H1 (cell line): ENCODE measurements around the gene STK26.

Experiments used
- BRCA1 ChIP-seq: IDR thresholded peaks from 2 replicates; pipeline ENCODE4 v1.6.1; 2012; ENCODE audit warnings: low read depth, low read length, improper control_type of control experiment
- CREB1 ChIP-seq: IDR thresholded peaks from 2 replicates; pipeline ENCODE4 v1.6.1; 2012; ENCODE audit warnings: inconsistent platforms
- EP300 ChIP-seq, 2 experiments: IDR thresholded peaks; 1 replicate in 1 of 2; 2 replicates in 1 of 2; pipeline ENCODE4 v1.6.1; 2011 to 2012; ENCODE audit warnings: low read depth in 2 of 2, low read length in 2 of 2, mild to moderate bottlenecking in 2 of 2, borderline replicate concordance in 1 of 2, inconsistent platforms in 1 of 2, moderate library complexity in 1 of 2
- EZH2 ChIP-seq: fragments of 200-600 bp; sonication (generic); IDR thresholded peaks from 2 replicates; pipeline ENCODE4 v1.7.1; 2012; ENCODE audit warnings: low read depth, mild to moderate bottlenecking, moderate library complexity, low read length, inconsistent platforms; ENCODE audit not compliant: severe bottlenecking
- FOSL1 ChIP-seq: IDR thresholded peaks from 2 replicates; pipeline ENCODE4 v1.6.1; 2011; ENCODE audit warnings: mild to moderate bottlenecking, low read depth, low read length, moderate library complexity; ENCODE audit not compliant: insufficient read depth
- HDAC2 ChIP-seq, 2 experiments: fragments of 300-600 bp in 1 of 2; sonication (generic) in 1 of 2; IDR thresholded peaks; 2 replicates each; pipeline ENCODE4 v1.6.1; 2011 to 2012; ENCODE audit warnings: low read depth in 2 of 2, low read length in 2 of 2, mild to moderate bottlenecking in 2 of 2, moderate library complexity in 2 of 2, borderline replicate concordance in 1 of 2, inconsistent platforms in 1 of 2
- JUND ChIP-seq: IDR thresholded peaks from 2 replicates; pipeline ENCODE4 v1.6.1; 2011; ENCODE audit warnings: mild to moderate bottlenecking, improper control_type of control experiment, low read length
- POLR2A ChIP-seq, 2 experiments: IDR thresholded peaks; 1 replicate in 1 of 2; 2 replicates in 1 of 2; pipeline ENCODE4 v1.6.1; 2011; ENCODE audit warnings: low read depth in 2 of 2, low read length in 2 of 2, mild to moderate bottlenecking in 2 of 2; ENCODE audit errors: control extremely low read depth in 1 of 2
- RFX5 ChIP-seq: IDR thresholded peaks from 2 replicates; pipeline ENCODE4 v1.6.1; 2011; ENCODE audit warnings: low read depth, low read length, improper control_type of control experiment, borderline replicate concordance
- SP1 ChIP-seq: IDR thresholded peaks from 2 replicates; pipeline ENCODE4 v1.6.1; 2011; ENCODE audit warnings: low read depth, low read length
- TAF1 ChIP-seq: IDR thresholded peaks from 2 replicates; pipeline ENCODE4 v1.6.1; 2011; ENCODE audit warnings: mild to moderate bottlenecking, low read depth, low read length
- TAF7 ChIP-seq: optimal IDR thresholded peaks from 2 replicates; pipeline ENCODE3; 2011; ENCODE audit warnings: low read depth, mild to moderate bottlenecking, inconsistent platforms, low read length, moderate library complexity, borderline replicate concordance
- TF ChIP-seq, protein P1 (sequence below): IDR thresholded peaks from 2 replicates; pipeline ENCODE4 v1.6.1; 2012; ENCODE audit warnings: inconsistent platforms
- TF ChIP-seq, protein P2 (sequence below), 3 experiments: IDR thresholded peaks; 1 replicate in 2 of 3; 2 replicates in 1 of 3; pipeline versions ENCODE4 v1.5.1 to v1.6.1; 2011; ENCODE audit warnings: low read length in 3 of 3, mild to moderate bottlenecking in 3 of 3, inconsistent platforms in 2 of 3, low read depth in 1 of 3, moderate library complexity in 1 of 3; ENCODE audit not compliant: insufficient read depth in 1 of 3; ENCODE audit errors: control extremely low read depth in 1 of 3

DNA sequence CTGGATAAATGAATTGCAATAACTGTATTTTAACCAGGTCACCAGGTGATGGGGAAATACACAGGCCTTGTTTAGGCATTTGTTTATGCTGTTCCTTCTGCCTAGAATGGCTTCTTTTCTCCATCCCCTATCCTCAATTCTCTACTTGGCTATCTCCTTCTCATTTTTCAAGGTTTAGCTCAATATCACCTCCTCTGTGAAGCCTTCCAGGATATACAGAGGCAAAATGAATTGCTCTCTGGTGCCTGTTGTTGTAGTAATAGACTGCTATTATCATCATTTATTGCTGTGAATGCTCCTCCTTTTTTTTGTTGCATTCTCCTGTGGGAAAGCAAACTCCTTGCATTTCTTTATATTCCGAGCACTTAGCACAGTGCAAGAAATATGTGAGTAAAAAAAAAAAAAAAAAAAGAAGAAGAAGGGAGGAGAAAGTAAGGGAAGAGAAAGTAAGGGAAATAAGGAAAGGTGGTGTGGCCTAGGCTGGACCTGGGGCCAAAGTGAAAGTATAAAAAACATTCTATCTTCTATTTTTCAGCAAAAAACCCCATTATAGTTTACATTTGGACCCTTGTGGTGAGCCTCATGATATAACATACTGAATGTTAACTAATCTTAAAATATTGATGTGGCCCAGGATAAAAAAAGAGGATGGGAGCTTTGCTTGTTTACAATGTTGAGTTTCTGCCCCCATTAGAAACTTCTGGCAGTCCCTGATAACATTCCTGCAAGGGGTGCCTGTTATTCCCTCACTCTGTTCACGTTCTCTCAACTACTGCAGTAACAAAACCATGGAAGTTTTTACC is 6.3 kb upstream of the STK26 start:
- TF ChIP-seq TAF7: no peak
- TF ChIP-seq POLR2A (IDR thresholded peaks at IDR 0.05; ENCODE audit: control extremely low read depth in 1 of 2, low read depth in 2 of 2, low read length in 2 of 2): no peak
- no peak for TF ChIP-seq HDAC2 (IDR thresholded peaks at IDR 0.05; ENCODE audit: borderline replicate concordance in 1 of 2, low read depth in 2 of 2, low read length in 2 of 2)
- no peak for TF ChIP-seq SP1
- TF ChIP-seq, protein P1, sequence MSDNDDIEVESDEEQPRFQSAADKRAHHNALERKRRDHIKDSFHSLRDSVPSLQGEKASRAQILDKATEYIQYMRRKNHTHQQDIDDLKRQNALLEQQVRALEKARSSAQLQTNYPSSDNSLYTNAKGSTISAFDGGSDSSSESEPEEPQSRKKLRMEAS: no peak
- no peak for TF ChIP-seq JUND
- TF ChIP-seq EP300 (IDR thresholded peaks at IDR 0.05; ENCODE audit: borderline replicate concordance in 1 of 2, low read depth in 2 of 2, low read length in 2 of 2): no peak
- TF ChIP-seq, protein P2, sequence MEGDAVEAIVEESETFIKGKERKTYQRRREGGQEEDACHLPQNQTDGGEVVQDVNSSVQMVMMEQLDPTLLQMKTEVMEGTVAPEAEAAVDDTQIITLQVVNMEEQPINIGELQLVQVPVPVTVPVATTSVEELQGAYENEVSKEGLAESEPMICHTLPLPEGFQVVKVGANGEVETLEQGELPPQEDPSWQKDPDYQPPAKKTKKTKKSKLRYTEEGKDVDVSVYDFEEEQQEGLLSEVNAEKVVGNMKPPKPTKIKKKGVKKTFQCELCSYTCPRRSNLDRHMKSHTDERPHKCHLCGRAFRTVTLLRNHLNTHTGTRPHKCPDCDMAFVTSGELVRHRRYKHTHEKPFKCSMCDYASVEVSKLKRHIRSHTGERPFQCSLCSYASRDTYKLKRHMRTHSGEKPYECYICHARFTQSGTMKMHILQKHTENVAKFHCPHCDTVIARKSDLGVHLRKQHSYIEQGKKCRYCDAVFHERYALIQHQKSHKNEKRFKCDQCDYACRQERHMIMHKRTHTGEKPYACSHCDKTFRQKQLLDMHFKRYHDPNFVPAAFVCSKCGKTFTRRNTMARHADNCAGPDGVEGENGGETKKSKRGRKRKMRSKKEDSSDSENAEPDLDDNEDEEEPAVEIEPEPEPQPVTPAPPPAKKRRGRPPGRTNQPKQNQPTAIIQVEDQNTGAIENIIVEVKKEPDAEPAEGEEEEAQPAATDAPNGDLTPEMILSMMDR (IDR thresholded peaks at IDR 0.05; ENCODE audit: control extremely low read depth in 1 of 3, insufficient read depth in 1 of 3, low read depth in 1 of 3, low read length in 3 of 3): no peak
- no peak for TF ChIP-seq FOSL1
- TF ChIP-seq EZH2: no peak
- no peak for TF ChIP-seq BRCA1
- no peak for TF ChIP-seq TAF1
- TF ChIP-seq RFX5: no peak
- no peak for TF ChIP-seq CREB1
